GM19468 (cell line): ENCODE data around the gene VPS16.
"Not testable (repeated sequence)": the region's sequence is repeated elsewhere in the genome, so short reads cannot be mapped to it uniquely, and the experiment has no call there.

Source experiments
- ATAC-seq: cut with Tn5 transposase; IDR thresholded peaks from one replicate; pipeline ENCODE4 v1.9.1; 2021; ENCODE audit warnings: mild to moderate bottlenecking, moderate library complexity, moderate number of reproducible peaks; ENCODE audit not compliant: unreplicated experiment; ENCODE audit errors: extremely low read depth

Gene VPS16

DNA sequence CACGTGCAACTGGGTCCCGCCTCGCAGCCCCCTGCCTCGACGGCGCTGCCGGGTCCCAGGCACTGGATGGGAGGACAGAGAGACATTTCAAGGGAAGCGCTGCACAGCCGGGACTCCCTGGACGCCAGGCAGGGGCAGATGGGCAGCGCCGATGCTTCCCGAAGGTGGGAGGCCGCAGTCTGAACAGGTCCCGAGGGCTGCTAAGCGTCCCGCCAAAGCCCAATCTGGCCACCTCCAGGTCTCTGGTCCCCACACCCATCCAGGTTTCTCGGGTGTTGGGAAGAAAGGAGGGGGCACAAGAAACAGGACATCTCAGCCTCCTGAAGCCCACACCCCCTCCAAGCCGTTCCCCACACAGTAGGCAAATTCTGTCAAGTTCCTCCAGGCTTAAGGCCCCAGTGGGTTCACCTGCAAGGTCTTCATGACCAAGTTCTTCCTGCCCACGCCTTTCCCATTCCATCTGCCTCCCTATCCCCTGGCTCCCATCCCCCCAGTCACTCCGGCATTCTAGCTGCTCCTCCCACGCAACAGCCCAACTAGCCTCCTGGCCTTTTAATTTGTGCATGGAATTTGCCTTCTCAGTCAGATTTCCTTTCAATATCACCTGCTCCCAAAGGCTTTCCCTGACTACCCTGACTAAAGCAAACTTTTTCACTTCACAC, 34.7 kb upstream of the VPS16 start:
- no peak for ATAC-seq

DNA sequence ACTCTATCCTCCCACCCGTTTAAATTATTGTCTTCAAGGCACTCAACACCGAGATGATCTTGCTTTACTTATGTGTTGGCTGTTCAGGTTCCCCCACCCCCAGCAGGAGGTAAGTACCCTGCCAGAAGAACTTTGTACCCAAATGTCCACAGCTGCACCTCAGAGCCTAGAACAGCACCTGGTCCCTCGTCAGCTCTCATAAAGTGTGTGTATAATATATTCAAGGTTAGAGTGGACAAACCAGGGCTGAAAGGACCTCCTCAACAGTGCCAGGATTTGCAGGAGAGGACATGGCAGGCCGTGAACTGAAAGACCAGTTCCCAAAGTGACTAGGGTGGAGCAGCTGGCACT, 34.2 kb upstream of the VPS16 start:
- no peak for ATAC-seq

DNA sequence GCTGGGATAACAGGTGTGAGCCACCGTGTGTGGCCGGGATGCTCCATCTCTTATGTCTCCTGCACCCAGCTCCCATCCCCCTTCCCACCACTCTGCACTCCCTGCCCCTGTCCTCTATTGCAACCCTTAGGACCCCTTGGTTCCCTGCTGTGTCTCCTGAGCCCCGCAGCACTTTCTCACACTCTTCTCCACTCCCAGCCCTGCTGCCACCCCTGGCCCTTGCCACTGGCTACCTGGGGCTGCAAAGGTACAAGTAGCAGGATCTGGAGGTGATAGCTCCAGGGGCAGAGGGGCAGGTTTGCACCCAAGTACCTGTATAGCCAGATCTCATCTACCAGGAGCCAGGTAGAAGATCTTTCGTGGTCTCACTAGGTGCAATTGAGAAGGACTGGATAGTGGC, 33.5 kb upstream of the VPS16 start:
- no peak for ATAC-seq

DNA sequence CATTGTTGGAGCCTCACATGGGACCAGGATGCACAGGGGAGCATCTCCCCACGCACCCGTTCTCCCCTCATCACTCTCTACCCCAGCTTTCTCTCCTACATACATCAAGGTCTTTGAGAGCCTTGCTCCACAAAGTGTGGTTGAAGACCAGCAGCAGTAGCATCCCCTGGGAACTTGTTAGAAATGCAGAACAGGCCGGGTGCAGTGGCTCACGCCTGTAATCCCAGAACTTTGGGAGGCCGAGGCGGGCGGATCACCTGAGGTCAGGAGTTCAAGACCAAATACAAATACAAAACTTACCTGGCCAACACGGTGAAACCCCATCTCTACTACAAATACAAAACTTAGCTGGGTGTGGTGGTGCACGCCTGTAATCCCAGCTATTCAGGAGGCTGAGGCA, 32.6 kb upstream of the VPS16 start:
- ATAC-seq = not testable (repeated sequence)

DNA sequence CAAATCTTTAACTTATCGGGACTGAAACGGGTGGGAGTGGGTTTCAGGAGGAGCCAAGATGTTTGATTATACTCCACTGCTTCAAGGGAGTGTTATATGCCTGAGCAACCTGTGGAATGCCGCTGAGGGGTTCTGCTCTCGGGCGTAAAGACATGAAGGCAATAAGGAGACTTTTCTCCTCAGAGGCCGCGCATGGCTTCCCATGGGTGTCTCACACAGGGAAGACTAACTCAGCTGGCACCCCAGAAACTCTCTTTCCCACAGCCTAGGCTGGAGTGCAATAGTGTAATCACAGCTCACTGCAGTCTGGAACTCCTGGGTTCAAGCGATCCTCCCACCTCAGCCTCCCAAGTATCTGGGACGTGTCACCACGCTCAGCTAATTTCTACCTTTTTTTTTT, 30.9 kb upstream of the VPS16 start:
- ATAC-seq = no peak

DNA sequence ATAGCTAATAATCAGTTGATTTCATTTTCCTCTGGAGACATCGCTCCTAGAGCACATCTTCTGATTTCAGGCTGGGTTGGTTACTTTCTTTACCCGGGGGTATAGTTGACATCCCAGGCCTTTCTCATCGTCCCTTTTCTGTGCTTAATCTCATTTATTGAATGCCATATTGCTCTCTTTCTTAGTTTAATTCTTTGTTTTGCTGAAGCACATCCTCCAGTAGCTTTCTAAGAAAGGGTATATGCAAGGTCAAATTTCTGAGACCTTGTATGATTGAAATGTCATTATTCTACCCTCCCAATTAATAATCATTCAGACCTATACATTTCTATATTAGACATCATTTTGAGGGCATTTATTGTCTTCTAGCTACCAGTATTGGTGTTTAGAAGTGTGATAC, 28.4 kb upstream of the VPS16 start:
- no peak for ATAC-seq

DNA sequence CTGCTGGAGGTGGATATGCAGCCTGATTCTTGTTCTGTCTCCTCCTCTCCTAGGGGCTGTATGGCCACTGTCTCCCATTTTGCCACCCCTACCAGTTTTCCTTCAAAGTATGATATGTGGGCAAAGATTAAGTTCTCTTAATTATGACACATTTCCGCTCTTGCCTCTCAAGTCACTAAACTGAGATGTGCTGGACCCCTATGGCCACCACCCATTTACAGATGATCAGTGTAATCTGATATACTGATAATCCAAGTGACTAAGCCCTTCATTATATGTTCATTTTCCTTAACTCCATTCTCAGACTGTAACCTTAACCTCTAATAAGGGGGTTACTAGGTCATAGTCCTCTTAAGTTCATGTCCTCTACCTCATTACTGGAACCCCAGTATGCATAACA, 26.5 kb upstream of the VPS16 start:
- no peak for ATAC-seq

DNA sequence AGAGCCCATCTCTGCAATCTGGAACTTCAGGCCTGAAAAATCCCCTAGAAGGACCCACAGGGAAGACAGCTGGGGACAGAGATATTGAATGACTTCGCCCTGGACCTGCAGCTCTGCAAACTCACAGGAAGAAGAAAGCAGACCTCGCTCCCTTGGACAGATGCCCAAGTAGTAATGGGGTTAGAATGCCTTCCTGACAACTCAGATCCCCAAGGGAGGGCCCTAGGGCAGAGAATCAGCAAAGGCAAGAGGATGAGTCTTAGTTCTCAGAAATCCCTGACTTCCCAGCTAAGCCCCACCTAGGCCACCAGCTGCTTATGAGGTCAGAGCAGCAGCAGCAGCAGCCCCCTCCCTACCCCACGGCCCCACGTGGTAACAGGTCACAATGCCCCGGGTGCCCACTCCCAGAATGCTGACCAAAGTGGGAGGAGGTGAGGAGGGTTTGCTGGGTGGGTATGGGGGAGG, 25.9 kb upstream of the VPS16 start, which contains the start of gene C20orf141:
Gene C20orf141, plus strand, starts transcription at position 401 of the 465 bp plus-strand sequence. CDS start 198 bp downstream, outside the sequence.
- ATAC-seq = no peak

DNA sequence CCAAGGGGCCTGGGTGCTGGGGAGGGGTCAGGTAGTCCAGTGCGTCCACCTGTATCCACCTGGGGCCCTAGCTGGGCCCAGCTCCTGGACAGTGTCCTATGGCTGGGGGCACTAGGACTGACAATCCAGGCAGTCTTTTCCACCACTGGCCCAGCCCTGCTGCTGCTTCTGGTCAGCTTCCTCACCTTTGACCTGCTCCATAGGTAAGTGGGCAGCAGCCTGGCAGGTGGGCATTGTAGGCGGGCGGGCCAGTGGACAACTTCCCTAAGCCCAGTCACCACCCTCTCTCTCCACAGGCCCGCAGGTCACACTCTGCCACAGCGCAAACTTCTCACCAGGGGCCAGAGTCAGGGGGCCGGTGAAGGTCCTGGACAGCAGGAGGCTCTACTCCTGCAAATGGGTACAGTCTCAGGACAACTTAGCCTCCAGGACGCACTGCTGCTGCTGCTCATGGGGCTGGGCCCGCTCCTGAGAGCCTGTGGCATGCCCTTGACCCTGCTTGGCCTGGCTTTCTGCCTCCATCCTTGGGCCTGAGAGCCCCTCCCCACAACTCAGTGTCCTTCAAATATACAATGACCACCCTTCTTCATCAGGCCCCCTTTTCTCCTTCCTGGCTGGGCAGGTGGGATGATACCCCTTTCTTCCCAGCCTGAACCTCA, 25.2 kb upstream of the VPS16 start:
- no peak for ATAC-seq

DNA sequence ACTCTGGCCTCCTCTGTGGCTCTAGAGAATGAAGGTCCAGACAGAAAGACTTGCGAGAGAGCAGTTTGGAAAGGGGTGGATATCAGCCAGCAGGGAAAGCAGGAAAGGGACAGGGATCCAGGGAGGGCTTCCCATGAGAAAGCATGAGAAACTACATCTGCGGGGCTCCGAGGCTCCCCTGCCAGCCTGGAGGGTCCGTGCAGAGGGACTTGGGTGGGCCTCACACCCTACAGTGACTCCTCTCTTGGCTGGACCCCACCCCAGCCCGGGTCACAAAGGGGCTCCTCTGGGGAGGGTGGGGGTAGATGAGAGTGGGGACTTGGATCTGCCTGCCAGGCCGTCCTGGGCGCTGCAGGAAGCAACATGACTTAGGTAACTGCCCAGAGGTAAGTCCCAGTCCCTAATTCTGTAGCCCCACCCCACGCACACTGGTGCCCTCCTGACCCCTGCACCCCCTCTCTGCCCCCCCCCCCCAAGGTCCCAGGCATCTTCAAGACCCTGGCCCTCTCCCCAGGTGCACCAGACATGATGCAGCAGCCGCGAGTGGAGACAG, 24.4 kb upstream of the VPS16 start, which contains the start of gene TMEM239:
Gene TMEM239, plus strand, starts transcription at position 335 of the 553 bp plus-strand sequence. Its CDS starts 191 bp downstream, at position 526.
- ATAC-seq = no peak

DNA sequence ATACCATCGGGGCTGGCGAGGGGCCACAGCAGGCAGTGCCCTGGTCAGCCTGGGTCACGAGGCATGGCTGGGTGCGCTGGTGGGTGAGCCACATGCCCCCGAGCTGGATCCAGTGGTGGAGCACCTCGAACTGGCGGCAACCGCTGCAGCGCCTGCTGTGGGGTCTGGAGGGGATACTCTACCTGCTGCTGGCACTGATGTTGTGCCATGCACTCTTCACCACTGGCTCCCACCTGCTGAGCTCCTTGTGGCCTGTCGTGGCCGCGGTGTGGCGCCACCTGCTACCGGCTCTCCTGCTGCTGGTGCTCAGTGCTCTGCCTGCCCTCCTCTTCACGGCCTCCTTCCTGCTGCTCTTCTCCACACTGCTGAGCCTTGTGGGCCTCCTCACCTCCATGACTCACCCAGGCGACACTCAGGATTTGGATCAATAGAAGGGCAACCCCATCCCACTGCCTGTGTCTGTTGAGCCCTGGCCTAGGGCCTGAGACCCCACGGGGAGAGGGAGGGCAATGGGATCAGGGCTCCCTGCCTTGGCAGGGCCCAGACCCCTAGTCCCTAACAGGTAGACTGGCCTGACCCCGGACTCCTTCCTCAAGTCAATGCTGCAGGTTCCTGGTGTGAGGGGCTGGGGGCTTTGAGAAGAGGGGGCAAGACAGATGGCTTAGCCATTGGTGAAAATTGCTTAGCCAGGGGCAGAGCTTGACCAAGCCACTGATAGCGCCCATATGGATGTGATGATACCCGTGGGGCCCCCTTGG, 23.8 kb upstream of the VPS16 start:
- no peak for ATAC-seq

DNA sequence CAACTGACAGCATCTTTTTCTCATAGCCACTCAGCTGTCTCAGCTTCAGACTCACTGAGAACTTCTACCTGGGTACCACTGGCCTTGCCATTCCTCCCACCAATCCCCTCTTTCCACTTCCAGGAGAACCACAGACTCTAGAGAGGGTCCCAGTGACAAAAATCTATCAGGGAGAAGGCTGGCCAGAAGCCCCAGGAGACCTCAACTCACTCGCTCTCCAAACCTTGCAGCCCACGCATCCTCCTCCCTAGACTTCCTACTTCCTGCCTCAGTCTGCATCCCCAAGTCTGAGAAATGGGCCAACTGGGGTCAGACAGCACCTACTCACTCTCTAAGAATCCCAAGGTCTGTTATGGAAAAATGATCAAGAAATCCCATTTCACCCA, 23.2 kb upstream of the VPS16 start:
- ATAC-seq = no peak

DNA sequence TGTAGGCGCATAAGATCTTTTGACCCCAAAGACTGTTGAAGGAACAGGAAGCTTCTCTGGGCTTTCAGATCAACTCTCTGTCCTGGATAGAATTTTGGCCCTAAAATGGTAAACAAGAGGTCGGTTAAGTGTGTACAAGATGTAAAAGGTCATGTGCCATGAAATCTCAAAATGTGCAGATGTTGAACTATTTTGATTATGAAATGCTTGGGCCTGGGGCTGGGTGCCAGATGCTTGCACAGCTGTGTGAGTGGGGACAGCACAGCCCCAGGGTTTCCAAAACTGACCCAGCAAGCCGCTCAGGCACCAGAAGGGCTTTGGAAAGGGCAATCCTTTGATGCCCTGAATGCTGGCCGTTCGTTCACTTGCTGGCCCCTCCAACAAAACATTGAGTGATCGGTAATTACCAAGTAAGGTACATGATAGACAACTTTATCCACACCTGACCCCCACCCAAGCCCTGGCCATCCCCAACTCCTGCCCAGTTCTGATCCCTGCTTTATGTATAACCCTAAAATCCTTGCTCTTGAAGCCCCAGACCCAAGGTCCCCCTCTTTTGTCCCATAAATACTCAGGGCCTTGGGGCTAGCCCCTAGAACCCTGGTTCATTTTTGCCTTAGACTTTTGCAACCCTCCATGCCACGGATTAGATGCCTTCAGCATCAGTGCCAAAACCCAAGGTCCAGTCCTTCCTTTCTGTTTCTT, 22.5 kb upstream of the VPS16 start:
- no peak for ATAC-seq

DNA sequence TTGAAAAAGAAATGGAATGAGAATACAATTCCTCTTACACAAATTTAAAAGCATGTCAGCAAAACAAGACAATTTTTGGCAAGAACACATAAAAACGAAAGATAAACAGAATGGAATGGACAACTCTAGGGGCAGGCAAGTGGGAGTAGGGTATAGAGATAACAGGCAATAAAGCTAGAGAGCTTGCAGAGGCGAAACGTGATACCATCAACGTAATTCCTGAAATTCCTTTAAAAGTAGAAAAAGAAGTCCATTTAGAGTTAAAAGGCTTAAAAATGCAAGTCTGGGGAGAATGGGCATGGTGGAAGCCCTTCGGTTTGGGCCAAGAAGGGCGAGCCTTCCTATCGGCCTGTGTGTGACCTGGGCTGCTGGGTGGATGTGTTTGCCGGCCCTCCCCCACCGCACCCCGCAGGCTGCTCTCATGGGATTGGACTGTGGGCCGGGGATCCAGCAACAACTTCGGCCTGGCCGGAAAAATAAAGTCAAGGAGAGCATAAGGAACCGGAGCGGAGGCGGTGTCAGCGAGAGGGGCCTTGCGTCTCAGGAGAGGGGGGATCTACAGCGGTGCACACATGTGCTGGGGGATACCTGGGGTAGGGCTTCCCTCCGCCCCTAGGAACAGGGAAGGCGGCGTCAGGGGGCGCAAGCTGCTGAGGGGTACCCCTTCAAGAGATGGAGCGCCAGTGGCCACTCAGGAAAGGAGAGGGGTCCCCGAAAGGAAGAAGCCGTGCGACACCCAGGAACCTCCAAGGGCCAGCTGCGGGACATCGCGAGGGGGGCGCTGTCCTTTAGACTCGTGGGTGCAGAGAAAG, 20.3 kb upstream of the VPS16 start:
- ATAC-seq = no peak

DNA sequence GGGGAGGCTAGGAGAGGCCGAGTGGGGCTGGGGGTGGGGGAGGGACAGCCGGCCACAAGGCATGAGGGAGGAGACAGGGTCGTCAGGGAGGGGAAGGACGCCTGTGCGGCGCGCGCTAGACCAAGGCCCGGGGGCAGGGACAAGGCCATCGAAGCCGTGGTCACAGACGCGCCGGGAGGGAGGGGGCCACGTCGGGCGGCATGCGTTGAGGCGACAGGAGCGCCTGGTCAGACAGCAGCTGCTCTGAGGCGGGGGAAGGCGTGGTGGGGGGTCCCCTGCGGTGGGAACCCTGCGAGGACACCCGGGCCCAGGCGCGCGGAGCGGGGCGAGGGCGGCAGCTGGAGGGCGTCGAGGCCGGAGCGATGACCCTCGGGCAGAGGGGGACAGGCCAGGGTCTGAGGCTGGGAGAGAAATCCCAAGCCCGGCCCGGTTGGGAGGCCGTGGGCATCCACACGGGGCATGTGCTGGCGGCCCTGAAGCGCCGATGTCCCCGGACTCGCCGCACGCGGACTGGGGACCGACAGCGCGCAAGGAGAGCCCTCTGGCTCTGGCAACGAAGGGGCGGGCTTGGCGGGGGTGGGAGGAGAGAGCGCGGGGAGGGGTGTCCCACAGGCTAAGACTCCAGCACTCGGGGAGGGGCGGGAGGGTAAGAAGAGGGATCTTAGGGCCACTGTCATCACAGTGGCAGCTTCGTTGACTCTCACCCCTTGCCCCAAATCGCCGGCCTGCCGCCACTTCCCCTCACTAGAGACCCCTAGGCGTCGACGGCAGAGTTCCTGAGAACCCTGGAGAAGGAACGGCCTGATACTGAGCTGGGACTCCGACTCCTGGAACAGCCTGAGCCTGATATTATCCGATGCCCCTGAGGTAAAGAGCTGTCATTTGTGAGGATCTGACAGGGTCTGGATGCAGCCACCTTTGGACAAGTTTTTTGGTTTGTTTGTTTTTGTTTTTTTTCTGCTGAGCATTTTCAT, 19.4 kb upstream of the VPS16 start:
- ATAC-seq = no peak

DNA sequence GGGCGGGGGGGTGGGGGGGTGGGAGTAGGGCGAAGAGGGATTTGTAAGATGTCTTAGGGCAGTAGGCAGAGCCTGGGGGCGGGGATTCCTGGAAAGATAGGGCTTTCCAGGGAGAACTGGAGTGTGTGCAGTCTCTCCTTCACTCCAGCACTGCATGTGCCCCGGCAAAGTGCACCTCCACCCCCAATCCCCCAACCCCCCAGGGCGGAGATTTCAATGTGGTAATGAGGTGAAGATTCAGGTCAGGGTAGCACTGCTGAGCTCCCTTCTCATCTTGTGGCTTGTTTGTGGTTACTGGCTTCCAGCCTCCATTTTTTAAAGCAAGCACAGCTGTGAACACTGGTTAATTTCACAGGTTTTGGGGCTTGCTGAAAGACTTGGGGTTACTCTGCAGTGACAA, 18.5 kb upstream of the VPS16 start:
- no peak for ATAC-seq

DNA sequence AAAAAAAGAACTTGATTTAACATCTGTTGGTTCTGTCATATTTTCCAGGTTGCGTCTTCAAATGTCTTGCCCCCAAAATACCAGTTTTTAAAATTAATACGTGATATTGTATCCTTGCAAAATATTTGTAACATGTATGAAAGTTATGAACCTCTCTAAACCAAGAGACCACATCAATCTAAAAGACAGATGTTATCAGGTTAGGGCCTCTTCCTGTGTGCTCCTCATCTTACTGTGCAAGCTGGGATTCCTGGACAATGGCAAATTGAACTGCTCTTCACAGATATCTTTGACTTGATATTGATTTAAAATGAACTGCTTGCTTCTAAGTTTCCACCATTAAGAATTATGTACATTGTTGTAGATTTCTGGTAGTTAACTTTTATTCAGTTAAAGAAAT, 14.8 kb upstream of the VPS16 start:
- no peak for ATAC-seq

DNA sequence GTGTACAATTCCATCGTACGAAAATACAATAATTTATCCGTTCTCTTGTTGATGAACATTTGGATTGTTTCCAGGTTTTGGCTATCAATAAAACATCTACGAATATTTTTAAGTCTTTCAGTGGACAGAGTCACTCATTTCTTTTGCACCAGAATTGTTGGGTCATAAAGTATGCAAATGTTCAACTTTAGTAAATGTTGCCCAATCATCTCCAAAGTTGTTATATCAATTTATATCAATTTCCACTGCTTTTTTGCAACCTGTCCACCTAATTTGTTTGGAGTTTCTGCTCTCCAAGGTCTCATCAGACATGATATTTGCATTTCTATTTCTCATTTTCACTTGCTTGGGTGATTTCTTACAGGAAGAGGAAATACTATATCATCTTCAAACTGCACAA, 13.9 kb upstream of the VPS16 start:
- ATAC-seq = no peak
